ENCODE data around the gene NEURL1. TPM values are rescaled to one million over a fixed set of nuclear protein-coding genes. Genes with fewer than 3 reads are reported as not detected.
A peak's percentile ranks its signal among the peaks of the same experiment; 100 is the strongest.

NEURL1 gene
- total and polyA plus RNA-seq, 4 experiments from 2014 or later = 0.76 to 0.96 (median 0.83) TPM

GRCh38 chr10:103470761-103471653 is 22.5 kb upstream of the NEURL1 start:
- H3K36me3 Mint-ChIP-seq = no peaks in the 10 kb centered on the region
- Histone ChIP-seq H3K9me3 (ENCODE audit: control insufficient read depth in 1 of 2, low read length in 2 of 2) (no peaks in the 10 kb centered on the region), H3K4me3 (ENCODE audit: low read length in 2 of 2) (peak overlapping the region in 1 of 2 donors; percentile 3), H3K27ac (ENCODE audit: low read depth, low read length) (peak overlapping the region; percentile 63), H3K27me3 (ENCODE audit: insufficient read depth, low read length) (no peaks in the 10 kb centered on the region), H3K4me1 (ENCODE audit: insufficient read depth, low read length) (peaks cover 43% of the 10 kb centered on the region), H3K36me3 (ENCODE audit: insufficient read depth, low read length) (no peaks in the 10 kb centered on the region)
- H3K27ac Mint-ChIP-seq = peak overlapping the region; percentile 85 to 97 (median 90)
- H3K27me3 Mint-ChIP-seq = no peaks in the 10 kb centered on the region
- peak; percentile 67 to 88 (median 74) for DNase-seq
- H3K4me3 Mint-ChIP-seq = peak overlapping the region; percentile 67 to 85 (median 79)
- H3K9me3 Mint-ChIP-seq = no peaks in the 10 kb centered on the region
- CTCF ChIA-PET (ENCODE audit: partially characterized antibody) = interaction anchor here (1.9 to 3.6 kb wide), 4 partner anchors 10 to 19 kb away, joined by 8 to 15 read pairs (median 11); partner anchors contain the start of gene CALHM2
- peaks cover 30 to 69% (median 51%) of the 10 kb centered on the region in 4 donors for H3K4me1 Mint-ChIP-seq
- POLR2A ChIA-PET (ENCODE audit: partially characterized antibody) = interaction anchor here (0.8 to 4.4 kb wide), 11 partner anchors 9 to 651 kb away, joined by 3 to 106 read pairs (median 4); partner anchors contain the start of genes CALHM2 and SFR1
- intact Hi-C loops (cut with micrococcal nuclease) = loop anchor here (1.0 kb wide), 1 partner anchor 20 kb away; no protein-coding TSS in a partner anchor

- Mint-ChIP-seq H3K4me1 (peaks cover 33 to 70% (median 47%) of the 10 kb centered on the region in 4 donors), H3K27me3 (no peaks in the 10 kb centered on the region), H3K27ac (peak overlapping the region; percentile 85 to 97 (median 90)), H3K9me3 (no peaks in the 10 kb centered on the region), H3K36me3 (no peaks in the 10 kb centered on the region), H3K4me3 (peak overlapping the region in 7 of 8 donors; percentile 73 to 85 (median 81))
- Histone ChIP-seq H3K4me1 (ENCODE audit: insufficient read depth, low read length) (peaks cover 47% of the 10 kb centered on the region), H3K4me3 (ENCODE audit: low read length in 2 of 2) (no peak overlapping the region), H3K9me3 (ENCODE audit: control insufficient read depth in 1 of 2, low read length in 2 of 2) (no peaks in the 10 kb centered on the region), H3K27me3 (ENCODE audit: insufficient read depth, low read length) (no peaks in the 10 kb centered on the region), H3K36me3 (ENCODE audit: insufficient read depth, low read length) (no peaks in the 10 kb centered on the region), H3K27ac (ENCODE audit: low read depth, low read length) (peak overlapping the region; percentile 63)
- no peak for DNase-seq
- ChIA-PET CTCF (ENCODE audit: partially characterized antibody) (interaction anchor here (0.7 to 3.6 kb wide), 6 partner anchors 9 to 54 kb away, joined by 3 to 15 read pairs (median 8); partner anchors contain the start of gene CALHM2), POLR2A (ENCODE audit: partially characterized antibody) (interaction anchor here (1.0 to 4.4 kb wide), 11 partner anchors 9 to 826 kb away, joined by 3 to 106 read pairs (median 4); partner anchors contain the start of gene CALHM2)
- intact Hi-C loops (cut with micrococcal nuclease) = no loop called here
Measured at GRCh38 chr10:103472005-103472404, 21.5 kb upstream of the NEURL1 start.

GRCh38 chr10:103473261-103473671 is 20.2 kb upstream of the NEURL1 start:
- Mint-ChIP-seq H3K27ac (peak overlapping the region in 1 of 7 donors; percentile 62), H3K4me1 (peaks cover 31 to 64% (median 43%) of the 10 kb centered on the region in 4 donors), H3K27me3 (no peaks in the 10 kb centered on the region), H3K9me3 (no peaks in the 10 kb centered on the region), H3K36me3 (no peaks in the 10 kb centered on the region), H3K4me3 (peak overlapping the region in 1 of 8 donors; percentile 54)
- Histone ChIP-seq H3K27me3 (ENCODE audit: insufficient read depth, low read length) (no peaks in the 10 kb centered on the region), H3K27ac (ENCODE audit: low read depth, low read length) (no peak overlapping the region), H3K36me3 (ENCODE audit: insufficient read depth, low read length) (no peaks in the 10 kb centered on the region), H3K9me3 (ENCODE audit: control insufficient read depth in 1 of 2, low read length in 2 of 2) (no peaks in the 10 kb centered on the region), H3K4me1 (ENCODE audit: insufficient read depth, low read length) (peaks cover 44% of the 10 kb centered on the region), H3K4me3 (ENCODE audit: low read length in 2 of 2) (no peak overlapping the region)
- CTCF ChIA-PET (ENCODE audit: partially characterized antibody) = interaction anchor here (1.1 to 2.7 kb wide), 4 partner anchors 10 to 56 kb away, joined by 7 to 14 read pairs (median 8); partner anchors contain the start of gene CALHM2
- POLR2A ChIA-PET (ENCODE audit: partially characterized antibody) = interaction anchor here (1.3 to 4.4 kb wide), 2 partner anchors 21 to 28 kb away, joined by 3 to 106 read pairs; partner anchors contain the start of gene CALHM2
- peak in 1 of 5 donors; percentile 14 for DNase-seq
- intact Hi-C loops (cut with micrococcal nuclease) = no loop called here

GRCh38 chr10:103474077-103474476 is 19.4 kb upstream of the NEURL1 start:
- Histone ChIP-seq H3K4me1 (ENCODE audit: insufficient read depth, low read length) (peaks cover 44% of the 10 kb centered on the region), H3K27ac (ENCODE audit: low read depth, low read length) (no peak overlapping the region), H3K9me3 (ENCODE audit: control insufficient read depth in 1 of 2, low read length in 2 of 2) (no peaks in the 10 kb centered on the region), H3K27me3 (ENCODE audit: insufficient read depth, low read length) (no peaks in the 10 kb centered on the region), H3K36me3 (ENCODE audit: insufficient read depth, low read length) (no peaks in the 10 kb centered on the region), H3K4me3 (ENCODE audit: low read length in 2 of 2) (no peak overlapping the region)
- peak overlapping the region in 1 of 8 donors; percentile 27 for H3K4me3 Mint-ChIP-seq
- no peaks in the 10 kb centered on the region for H3K9me3 Mint-ChIP-seq
- peaks cover 31 to 64% (median 42%) of the 10 kb centered on the region in 4 donors for H3K4me1 Mint-ChIP-seq
- intact Hi-C loops (cut with micrococcal nuclease) = no loop called here
- peak overlapping the region in 6 of 7 donors; percentile 4 to 79 (median 70) for H3K27ac Mint-ChIP-seq
- DNase-seq = no peak
- no peaks in the 10 kb centered on the region for H3K27me3 Mint-ChIP-seq
- no peaks in the 10 kb centered on the region for H3K36me3 Mint-ChIP-seq
- ChIA-PET POLR2A (ENCODE audit: partially characterized antibody) (interaction anchor here (1.2 kb wide), 2 partner anchors 23 to 29 kb away, joined by 3 read pairs; no protein-coding TSS in a partner anchor), CTCF (ENCODE audit: partially characterized antibody) (interaction anchor here (1.1 to 8.4 kb wide), 3 partner anchors 9 to 63 kb away, joined by 6 to 141 read pairs (median 7); no protein-coding TSS in a partner anchor)

- H3K27me3 ChIP-seq (ENCODE audit: insufficient read depth, low read length) = no peaks in the 10 kb centered on the region
- intact Hi-C loops (cut with micrococcal nuclease) = no loop called here
- H3K4me3 ChIP-seq (ENCODE audit: low read length in 2 of 2) = no peak overlapping the region
- POLR2A ChIA-PET (ENCODE audit: partially characterized antibody) = interaction anchor here (0.8 to 2.0 kb wide), 7 partner anchors 21 to 110 kb away, joined by 3 to 4 read pairs (median 3); no protein-coding TSS in a partner anchor
- no peaks in the 10 kb centered on the region for H3K36me3 Mint-ChIP-seq
- H3K27me3 Mint-ChIP-seq = no peaks in the 10 kb centered on the region
- H3K27ac ChIP-seq (ENCODE audit: low read depth, low read length) = no peak overlapping the region
- no peak overlapping the region for H3K4me3 Mint-ChIP-seq
- DNase-seq = no peak
- peaks cover 33% of the 10 kb centered on the region for H3K4me1 ChIP-seq (ENCODE audit: insufficient read depth, low read length)
- no peaks in the 10 kb centered on the region for H3K9me3 ChIP-seq (ENCODE audit: control insufficient read depth in 1 of 2, low read length in 2 of 2)
- CTCF ChIA-PET (ENCODE audit: partially characterized antibody) = interaction anchor here (0.7 to 8.4 kb wide), 7 partner anchors 8 to 65 kb away, joined by 3 to 141 read pairs (median 6); partner anchors contain the start of gene CALHM2
- no peaks in the 10 kb centered on the region for H3K9me3 Mint-ChIP-seq
- H3K4me1 Mint-ChIP-seq = peaks cover 19 to 50% (median 31%) of the 10 kb centered on the region in 4 donors
- no peaks in the 10 kb centered on the region for H3K36me3 ChIP-seq (ENCODE audit: insufficient read depth, low read length)
- H3K27ac Mint-ChIP-seq = peak overlapping the region in 3 of 7 donors; percentile 17 to 68 (median 50)
Measured at GRCh38 chr10:103475437-103475836, 18.1 kb upstream of the NEURL1 start.

GRCh38 chr10:103476046-103476768 is 17.3 kb upstream of the NEURL1 start:
- Mint-ChIP-seq H3K27ac (peak overlapping the region in 3 of 7 donors; percentile 17 to 68 (median 50)), H3K4me3 (peak overlapping the region in 1 of 8 donors; percentile 69)

More at GRCh38 chr10:103476046-103476768, 17.3 kb upstream of the NEURL1 start:
- H3K4me1 Mint-ChIP-seq = peaks cover 12 to 42% (median 23%) of the 10 kb centered on the region in 4 donors
- Histone ChIP-seq H3K27me3 (ENCODE audit: insufficient read depth, low read length) (no peaks in the 10 kb centered on the region), H3K27ac (ENCODE audit: low read depth, low read length) (no peak overlapping the region), H3K36me3 (ENCODE audit: insufficient read depth, low read length) (no peaks in the 10 kb centered on the region), H3K4me3 (ENCODE audit: low read length in 2 of 2) (no peak overlapping the region), H3K9me3 (ENCODE audit: control insufficient read depth in 1 of 2, low read length in 2 of 2) (no peaks in the 10 kb centered on the region), H3K4me1 (ENCODE audit: insufficient read depth, low read length) (peaks cover 26% of the 10 kb centered on the region)
- H3K27me3 Mint-ChIP-seq = no peaks in the 10 kb centered on the region
- ChIA-PET POLR2A (ENCODE audit: partially characterized antibody) (interaction anchor here (0.8 to 2.0 kb wide), 5 partner anchors 22 to 109 kb away, joined by 3 to 11 read pairs (median 4); partner anchors contain the start of gene CALHM2), CTCF (ENCODE audit: partially characterized antibody) (interaction anchor here (1.3 to 8.4 kb wide), 4 partner anchors 9 to 58 kb away, joined by 3 to 141 read pairs (median 18); partner anchors contain the start of gene CALHM2)
- no peaks in the 10 kb centered on the region for H3K36me3 Mint-ChIP-seq
- intact Hi-C loops (cut with micrococcal nuclease) = no loop called here
- H3K9me3 Mint-ChIP-seq = no peaks in the 10 kb centered on the region
- DNase-seq = no peak

Measured in CD4-positive, alpha-beta memory T cell (primary cell).